OCI-LY1 (cell line): ENCODE data around the gene ID1.
"Not testable (repeated sequence)": the region's sequence is repeated elsewhere in the genome, so short reads cannot be mapped to it uniquely, and the experiment has no call there.

Source experiments
- EZH2 ChIP-seq: fragments of 200-600 bp; sonication (generic), shearing (Covaris generic); IDR thresholded peaks from 2 replicates; pipeline ENCODE4 v1.8.0; 2017; ENCODE audit warnings: borderline replicate concordance, mixed run types, mild to moderate bottlenecking, antibody characterized with exemption, low read length, moderate library complexity, mixed read lengths
- TF ChIP-seq, protein P1 (sequence below): fragments of 200-600 bp; sonication (generic), shearing (Covaris generic); IDR thresholded peaks from 2 replicates; pipeline ENCODE4 v1.5.1; 2017; ENCODE audit warnings: mild to moderate bottlenecking, antibody characterized with exemption, low read length, moderate library complexity, mixed read lengths

DNA sequence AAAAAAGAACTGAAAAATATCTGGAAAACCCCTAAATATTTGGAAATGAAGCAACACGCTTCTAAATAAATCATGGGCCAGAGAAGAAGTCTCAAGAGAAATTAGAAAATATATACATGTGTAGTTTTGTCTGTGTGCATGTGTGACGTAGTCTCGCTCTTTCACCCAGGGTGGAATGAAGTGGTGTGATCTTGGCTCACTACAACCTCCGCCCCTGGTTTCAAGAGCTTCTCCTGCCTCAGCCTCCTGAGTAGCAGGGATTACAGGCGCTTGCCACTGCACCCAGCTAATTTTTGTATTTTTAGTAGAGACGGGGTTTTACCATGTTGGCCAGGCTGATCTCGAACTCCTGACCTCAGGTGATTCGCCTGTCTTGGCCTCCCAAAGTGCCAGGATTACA lies 21.4 kb downstream of the ID1 start:
- TF ChIP-seq, protein P1, sequence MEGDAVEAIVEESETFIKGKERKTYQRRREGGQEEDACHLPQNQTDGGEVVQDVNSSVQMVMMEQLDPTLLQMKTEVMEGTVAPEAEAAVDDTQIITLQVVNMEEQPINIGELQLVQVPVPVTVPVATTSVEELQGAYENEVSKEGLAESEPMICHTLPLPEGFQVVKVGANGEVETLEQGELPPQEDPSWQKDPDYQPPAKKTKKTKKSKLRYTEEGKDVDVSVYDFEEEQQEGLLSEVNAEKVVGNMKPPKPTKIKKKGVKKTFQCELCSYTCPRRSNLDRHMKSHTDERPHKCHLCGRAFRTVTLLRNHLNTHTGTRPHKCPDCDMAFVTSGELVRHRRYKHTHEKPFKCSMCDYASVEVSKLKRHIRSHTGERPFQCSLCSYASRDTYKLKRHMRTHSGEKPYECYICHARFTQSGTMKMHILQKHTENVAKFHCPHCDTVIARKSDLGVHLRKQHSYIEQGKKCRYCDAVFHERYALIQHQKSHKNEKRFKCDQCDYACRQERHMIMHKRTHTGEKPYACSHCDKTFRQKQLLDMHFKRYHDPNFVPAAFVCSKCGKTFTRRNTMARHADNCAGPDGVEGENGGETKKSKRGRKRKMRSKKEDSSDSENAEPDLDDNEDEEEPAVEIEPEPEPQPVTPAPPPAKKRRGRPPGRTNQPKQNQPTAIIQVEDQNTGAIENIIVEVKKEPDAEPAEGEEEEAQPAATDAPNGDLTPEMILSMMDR = not testable (repeated sequence)
- not testable (repeated sequence) for TF ChIP-seq EZH2
